ENCODE data around the gene ABHD3. TPM values are rescaled to one million over a fixed set of nuclear protein-coding genes. Genes with fewer than 3 reads are reported as not detected.
A peak's percentile ranks its signal among the peaks of the same experiment; 100 is the strongest.

The ABHD3 gene
- total RNA-seq, 2 donors from 2014 or later, result 48.1 to 54.4 TPM

GRCh38 chr18:21605213-21605612 is 99.4 kb downstream of the ABHD3 start:
- Mint-ChIP-seq H3K9me3 (no peaks in the 10 kb centered on the region), H3K4me1 (ENCODE audit: low read depth in 2 of 2) (peaks cover 10 to 12% of the 10 kb centered on the region in 2 donors), H3K36me3 (no peaks in the 10 kb centered on the region), H3K4me3 (peak overlapping the region; percentile 47), H3K27ac (peak overlapping the region in 1 of 2 donors; percentile 45), H3K27me3 (no peaks in the 10 kb centered on the region)
- DNase-seq (ENCODE audit: low spot score) (no peak), ATAC-seq (no peak)

- Mint-ChIP-seq H3K4me3 (peak overlapping the region; percentile 47), H3K27ac (peak overlapping the region in 1 of 2 donors; percentile 45), H3K4me1 (ENCODE audit: low read depth in 2 of 2) (peaks cover 12 to 13% of the 10 kb centered on the region in 2 donors)
These were observed 99.9 kb downstream of the ABHD3 start for GRCh38 chr18:21604671-21605070.

GRCh38 chr18:21602299-21602587 is 102.3 kb downstream of the ABHD3 start:
- Mint-ChIP-seq H3K36me3 (no peaks in the 10 kb centered on the region), H3K4me3 (no peak overlapping the region), H3K27ac (peak overlapping the region in 1 of 2 donors; percentile 33), H3K27me3 (no peaks in the 10 kb centered on the region), H3K9me3 (no peaks in the 10 kb centered on the region), H3K4me1 (ENCODE audit: low read depth in 2 of 2) (peaks cover 19 to 20% of the 10 kb centered on the region in 2 donors)
- ATAC-seq (no peak), DNase-seq (ENCODE audit: low spot score) (no peak)

More at GRCh38 chr18:21604671-21605070, 99.9 kb downstream of the ABHD3 start:
- no peaks in the 10 kb centered on the region for H3K36me3 Mint-ChIP-seq
- no peak for ATAC-seq
- no peaks in the 10 kb centered on the region for H3K27me3 Mint-ChIP-seq
- DNase-seq (ENCODE audit: low spot score), result no peak
- H3K9me3 Mint-ChIP-seq, result no peaks in the 10 kb centered on the region

Other genes starting within 250 kb of the ABHD3 start
- 10 to 100 TPM; 20.7 to 29.6 TPM for gene ESCO1, start 104.1 kb downstream of the ABHD3 start, total RNA-seq
- gene SNRPD1, start 92.5 kb downstream of the ABHD3 start, total RNA-seq, result 100 to 1,000 TPM in 1 of 2 donors, 10 to 100 TPM in 1; 91.2 to 158 TPM
- 10 to 100 TPM; 20.1 to 30.3 TPM for gene MIB1, start 36.0 kb upstream of the ABHD3 start, total RNA-seq